Measurements from ENCODE around the gene NT5C2.
A peak's percentile ranks its signal among the peaks of the same experiment; 100 is the strongest.
"Not testable (repeated sequence)": the region's sequence is repeated elsewhere in the genome, so short reads cannot be mapped to it uniquely, and the experiment has no call there.

NT5C2 gene

DNA sequence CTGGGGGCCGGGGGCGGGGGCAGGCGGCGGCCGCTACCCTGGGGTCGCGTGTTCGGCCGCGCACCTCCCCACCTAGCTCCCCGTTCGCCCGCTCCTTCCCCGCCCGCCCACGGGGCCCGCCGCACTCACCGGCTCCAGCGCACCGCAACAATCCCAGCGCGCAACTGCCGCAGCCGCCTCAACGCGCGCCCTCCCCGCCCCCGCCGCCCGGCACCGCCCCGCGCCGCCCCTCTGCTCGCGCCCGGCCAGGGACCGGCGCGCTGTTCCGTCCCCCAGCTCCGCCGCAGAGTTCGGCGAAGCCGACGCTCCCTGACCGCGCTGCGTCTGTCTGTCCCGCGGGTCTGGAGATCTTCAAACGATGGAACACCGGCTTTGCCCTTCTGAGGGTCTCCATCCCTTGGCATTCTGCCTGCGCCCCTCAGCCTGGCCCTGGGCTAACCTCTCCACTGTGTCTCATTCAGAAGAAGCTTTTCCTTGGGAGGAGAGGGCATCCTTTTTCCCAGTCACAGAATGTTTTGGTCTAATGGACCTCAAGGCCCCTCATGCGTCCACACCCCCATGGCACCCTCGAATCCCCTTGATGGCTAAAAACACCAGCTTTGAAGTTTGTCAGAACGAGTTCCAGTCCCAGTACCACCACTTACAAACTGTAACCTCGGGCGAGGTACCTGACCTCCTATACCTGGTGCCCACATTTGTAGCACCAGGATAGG is at the start of gene NT5C2:
TSS of gene NT5C2 (minus strand) at position 166 of the 713 bp plus-strand sequence. CDS start 18,314 bp downstream, outside the sequence.
- FAIRE-seq (peak; percentile 33), DNase-seq (ENCODE audit: extremely low spot score, insufficient read length, low read depth) (peak; percentile 75)

DNA sequence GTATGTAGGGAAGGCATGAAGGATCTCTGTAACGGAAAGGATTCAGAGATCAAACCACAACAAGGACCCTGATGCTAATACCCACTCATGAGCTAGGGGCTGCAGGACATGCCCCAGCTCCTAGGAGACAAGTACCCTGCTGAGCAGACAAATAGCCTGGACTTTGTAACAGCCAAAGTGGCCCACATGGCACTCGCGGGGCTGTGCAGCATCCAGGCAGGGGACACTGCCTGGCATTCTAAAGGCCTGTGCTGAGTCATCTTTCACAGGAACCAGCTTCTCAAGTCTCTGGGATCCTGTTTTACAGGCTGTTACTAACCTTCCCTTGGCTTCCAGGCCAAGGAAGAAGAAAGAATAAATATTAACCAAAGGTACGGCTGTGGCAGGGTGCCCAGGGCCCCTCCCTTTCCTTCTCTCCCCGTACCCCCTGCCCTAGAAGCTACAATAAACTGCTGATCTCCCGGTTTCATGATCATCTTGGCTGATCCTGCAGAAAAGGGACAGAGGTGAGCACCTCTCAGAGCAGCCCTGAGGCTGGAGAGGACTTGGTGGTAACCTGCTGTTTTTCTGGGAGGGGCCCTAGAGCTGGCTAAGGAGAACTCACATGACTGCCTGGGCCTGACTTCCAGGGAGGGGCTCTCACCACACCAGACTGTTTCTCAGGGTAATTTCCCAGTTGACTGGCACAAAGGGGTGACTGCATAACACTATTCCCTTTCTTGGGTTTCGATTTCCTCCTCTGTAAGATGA is 48.4 kb upstream of the NT5C2 start:
- FAIRE-seq (no peak), DNase-seq (ENCODE audit: extremely low spot score, insufficient read length, low read depth) (no peak)

DNA sequence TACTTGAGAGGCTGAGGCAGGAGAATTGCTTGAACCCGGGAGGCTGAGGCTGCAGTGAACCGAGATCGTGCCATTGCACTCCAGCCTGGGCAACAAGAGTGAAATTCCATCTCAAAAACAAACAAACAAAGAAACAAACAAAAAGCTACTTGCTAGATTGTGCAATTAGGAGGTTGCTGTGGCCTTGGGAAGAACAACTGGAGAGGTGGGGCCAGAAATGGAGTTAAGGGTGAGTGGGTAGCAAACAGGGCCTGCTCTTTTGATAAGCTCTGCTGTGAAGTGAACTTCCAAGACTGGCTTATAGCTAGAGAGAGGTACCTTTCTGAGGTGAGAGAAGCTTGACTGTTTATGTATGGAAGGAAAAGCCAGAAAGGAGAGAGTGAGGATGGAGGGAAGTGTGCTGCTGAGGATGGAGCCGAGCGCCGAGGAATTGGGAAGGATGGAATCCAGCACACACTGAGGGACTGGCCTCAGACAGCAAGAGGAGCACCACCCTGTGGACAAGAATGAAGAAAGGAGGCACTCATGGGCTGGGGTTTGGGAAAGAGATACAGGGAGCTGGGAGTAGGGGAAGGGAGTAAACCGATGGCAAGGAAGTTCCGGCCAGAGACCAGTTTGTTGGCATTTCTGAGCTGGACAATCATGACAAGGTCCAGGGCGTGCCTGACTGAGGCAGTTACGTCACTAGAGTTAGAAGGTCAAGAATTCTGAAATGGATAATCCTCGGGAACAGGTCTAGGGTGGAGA is 45.6 kb upstream of the NT5C2 start:
- no peak for FAIRE-seq
- no peak for DNase-seq (ENCODE audit: extremely low spot score, insufficient read length, low read depth)

DNA sequence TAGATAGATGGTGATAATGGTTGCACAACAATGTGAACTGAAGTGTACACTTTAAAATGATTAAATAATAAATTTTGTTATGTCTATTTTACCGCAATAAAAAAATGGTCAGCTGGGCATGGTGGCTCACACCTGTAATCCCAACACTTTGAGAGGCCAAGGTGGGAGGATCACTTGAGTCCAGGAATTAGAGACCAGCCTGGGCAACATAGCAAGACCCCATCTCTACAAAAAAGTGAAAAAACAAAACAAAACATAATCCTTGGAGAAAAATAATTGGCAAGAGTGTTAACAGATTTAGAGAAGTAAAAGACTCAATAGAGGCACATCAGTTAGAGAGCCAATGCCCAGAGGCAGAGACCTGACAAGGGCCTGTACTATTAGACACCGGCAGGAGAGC is 42.7 kb upstream of the NT5C2 start:
- FAIRE-seq, result no peak
- no peak for DNase-seq (ENCODE audit: extremely low spot score, insufficient read length, low read depth)

DNA sequence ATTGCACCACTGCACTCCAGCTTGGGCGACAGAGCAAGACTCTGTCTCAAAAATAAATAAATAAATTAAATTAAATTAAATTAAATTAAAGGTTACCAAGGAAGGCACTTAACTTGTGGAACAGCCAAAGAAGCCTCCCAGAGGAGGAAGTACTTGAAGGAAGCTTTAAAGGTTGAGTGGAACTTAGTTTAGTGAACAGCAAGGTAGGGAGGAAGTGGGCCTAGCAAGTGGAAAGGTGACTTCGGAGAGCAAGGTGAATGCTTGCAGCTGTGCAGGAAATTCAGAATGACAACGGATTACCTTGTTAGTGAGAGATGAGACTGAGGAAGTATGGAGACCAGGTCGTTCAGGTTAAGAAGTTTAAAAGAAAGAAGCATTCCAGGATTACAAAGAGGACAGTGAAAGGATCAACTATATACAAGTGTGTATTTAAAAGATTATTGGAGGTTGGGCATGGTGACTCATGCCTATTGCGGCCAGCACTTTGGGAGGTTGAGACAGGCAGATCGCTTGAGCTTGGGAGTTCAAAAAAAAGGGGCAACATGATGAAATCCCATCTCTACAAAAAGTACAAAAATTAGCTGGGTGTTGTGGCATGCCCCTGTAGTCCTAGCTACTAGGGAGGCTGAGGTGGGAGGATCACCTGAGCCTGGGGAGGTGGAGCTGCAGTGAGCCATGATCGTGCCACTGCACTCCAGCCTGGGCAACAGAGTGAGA is 39.9 kb upstream of the NT5C2 start:
- DNase-seq (ENCODE audit: extremely low spot score, insufficient read length, low read depth), result no peak
- FAIRE-seq, result no peak

DNA sequence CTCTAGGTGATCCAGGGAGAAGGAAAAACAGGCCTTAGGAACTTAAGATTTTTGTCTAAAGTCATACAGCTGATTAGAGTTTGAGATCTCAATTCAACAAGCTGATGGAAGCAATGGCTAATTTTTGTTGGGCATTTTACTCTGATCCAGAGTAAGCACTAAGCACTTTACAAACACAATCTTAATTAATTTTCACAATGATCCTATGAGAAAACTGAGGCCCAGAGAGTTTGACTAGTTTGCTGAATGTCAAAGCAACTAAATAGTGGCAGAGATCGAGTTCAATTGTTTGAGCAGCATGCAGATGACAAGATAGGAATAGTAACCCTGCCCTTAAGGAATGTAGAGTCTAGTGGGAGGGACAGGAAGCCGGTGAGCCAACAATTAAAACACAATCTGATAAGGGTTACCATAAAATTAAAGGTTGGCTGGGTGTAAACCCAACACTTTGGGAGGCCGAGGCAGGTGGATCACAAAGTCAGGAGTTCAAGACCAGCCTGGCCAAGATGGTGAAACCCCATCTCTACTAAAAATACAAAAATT is 39.1 kb upstream of the NT5C2 start:
- FAIRE-seq, result no peak
- DNase-seq (ENCODE audit: extremely low spot score, insufficient read length, low read depth), result no peak

DNA sequence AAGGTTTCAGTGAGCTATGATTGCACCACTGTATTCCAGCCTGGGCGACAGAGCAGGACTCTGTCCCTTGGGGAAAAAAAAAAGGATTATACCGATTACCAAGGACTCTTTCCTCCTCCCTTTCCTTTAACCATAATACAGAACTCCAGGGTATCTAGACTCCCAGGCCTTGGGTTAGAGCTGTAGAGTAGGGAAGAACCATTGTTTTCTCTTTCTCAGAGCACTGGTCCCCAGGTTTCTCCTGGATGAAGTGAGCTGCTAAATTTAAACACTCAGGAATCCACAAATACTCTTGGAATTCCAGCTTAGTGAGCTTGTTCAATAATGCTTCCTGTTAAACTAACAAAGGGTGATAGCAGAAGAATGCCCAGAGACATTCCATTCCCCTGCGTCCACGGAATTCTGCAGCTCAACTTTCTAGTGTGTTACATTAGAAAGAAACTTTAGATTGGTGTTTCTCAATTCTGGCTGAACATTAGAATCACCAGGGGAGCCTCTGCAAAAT is 38.0 kb upstream of the NT5C2 start:
- DNase-seq (ENCODE audit: extremely low spot score, insufficient read length, low read depth) (no peak), FAIRE-seq (no peak)

DNA sequence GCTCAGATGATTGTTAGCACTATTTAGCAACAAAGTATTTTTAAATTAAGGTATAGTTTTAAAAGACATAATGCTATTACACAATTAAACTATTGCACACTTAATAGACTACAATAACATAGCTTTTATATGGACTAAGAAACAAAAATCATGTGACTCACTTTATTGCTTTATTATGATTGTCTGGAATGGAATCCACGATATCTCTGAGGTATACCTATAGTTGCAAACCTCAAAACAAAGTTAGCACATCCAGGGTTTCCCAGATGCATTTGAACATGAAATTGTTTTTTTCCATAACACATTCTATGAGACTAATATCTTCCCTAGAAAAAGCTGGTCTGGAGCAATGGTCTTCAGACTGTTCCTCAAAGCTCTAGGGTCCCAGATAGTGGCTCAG is 34.3 kb upstream of the NT5C2 start:
- FAIRE-seq (no peak), DNase-seq (ENCODE audit: extremely low spot score, insufficient read length, low read depth) (no peak)

DNA sequence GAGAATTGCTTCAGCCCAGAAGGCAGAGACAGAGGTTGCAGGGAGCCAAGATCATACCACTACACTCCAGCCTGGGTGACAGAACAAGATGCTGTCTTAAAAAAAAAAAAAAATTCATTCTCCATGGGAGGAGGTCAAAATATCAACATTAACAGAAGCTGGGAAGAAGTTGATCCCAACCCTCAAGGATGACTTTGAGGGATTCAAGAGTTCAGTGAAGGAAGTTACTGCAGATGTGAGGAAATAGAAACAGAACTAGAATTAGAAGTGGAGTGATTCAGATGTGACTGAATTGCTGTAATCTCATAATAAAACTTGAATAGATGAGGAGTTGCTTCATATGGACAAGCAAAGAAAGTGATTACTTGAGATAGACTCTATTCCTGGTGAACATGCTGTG is 32.9 kb upstream of the NT5C2 start:
- FAIRE-seq (no peak), DNase-seq (ENCODE audit: extremely low spot score, insufficient read length, low read depth) (no peak)

DNA sequence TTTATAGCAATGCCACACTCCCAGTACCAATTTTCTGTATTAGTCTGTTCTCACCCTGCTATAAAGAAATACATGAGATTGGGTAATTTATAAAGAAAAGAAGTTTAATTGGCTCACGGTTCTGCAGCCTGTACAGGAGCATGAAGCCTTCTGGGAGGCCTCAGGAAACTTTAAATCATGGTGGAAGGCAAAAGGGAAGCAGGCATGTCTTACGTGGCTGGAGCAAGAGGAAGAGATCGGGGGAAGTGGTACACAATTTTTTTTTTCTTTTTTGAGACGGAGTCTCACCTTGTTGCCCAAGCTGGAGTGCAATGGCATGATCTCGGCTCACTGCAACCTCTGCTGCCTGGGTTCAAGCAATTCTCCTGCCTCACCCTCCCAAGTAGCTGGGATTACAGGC is 31.6 kb upstream of the NT5C2 start:
- not testable (repeated sequence) for DNase-seq (ENCODE audit: extremely low spot score, insufficient read length, low read depth); FAIRE-seq

DNA sequence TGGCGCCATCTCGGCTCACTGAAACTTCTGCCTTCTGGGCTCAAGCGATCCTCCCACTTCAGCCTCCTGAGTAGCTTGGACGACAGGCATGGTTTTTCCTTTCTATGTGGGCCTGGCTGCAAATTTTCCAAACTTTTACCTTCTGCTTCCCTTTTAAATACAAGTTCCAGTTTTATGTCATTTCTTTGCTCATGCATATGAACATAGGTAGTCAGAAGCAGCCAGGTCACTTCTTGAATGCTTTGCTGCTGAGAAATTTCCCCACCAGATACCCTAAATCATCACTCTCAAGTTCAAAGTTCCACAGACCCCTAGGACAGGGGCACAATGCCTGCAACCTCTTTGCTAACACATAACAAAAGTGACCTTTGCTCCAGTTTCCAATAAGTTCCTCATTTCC is 31.1 kb upstream of the NT5C2 start:
- FAIRE-seq, result no peak

DNA sequence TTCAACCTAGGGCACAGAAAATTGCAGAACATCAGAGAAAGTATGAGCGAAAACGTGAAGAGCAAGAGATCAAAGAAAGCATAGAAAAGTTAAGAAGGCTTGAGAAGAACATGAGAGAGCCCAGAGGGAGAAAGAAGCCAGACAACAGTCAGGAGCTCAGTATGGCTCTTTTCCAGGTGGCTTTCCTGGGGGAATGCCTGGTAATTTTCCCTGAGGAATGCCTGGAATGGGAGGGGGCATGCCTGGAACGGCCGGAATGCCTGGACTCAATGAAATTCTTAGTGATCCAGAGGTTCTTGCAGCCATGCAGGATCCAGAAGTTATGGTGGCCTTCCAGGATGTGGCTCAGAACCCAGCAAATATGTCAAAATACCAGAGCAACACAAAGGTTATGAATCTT is 23.3 kb upstream of the NT5C2 start:
- not testable (repeated sequence) for DNase-seq (ENCODE audit: extremely low spot score, insufficient read length, low read depth); FAIRE-seq

More for the DNA sequence above, 31.1 kb upstream of the NT5C2 start:
- no peak for DNase-seq (ENCODE audit: extremely low spot score, insufficient read length, low read depth)

DNA sequence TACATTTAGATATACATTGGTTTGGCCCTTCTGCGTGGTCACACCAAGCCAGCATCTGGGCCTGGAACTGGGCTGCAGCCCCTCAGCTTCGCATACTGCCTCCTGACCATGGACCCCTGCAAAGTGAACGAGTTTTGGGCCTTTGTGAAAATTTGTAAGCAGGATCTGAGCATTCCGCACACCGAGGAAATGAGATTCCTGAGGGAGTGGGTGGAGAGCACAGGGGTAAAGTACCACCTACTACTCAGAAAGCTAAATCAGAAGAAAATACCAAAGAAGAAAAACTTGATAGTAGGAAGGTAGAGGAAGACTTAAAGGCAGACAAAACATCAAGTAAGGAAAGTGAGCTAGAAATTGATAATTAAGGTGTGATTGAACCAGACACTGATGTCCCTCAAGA is 22.5 kb upstream of the NT5C2 start:
- FAIRE-seq (no peak), DNase-seq (ENCODE audit: extremely low spot score, insufficient read length, low read depth) (no peak)

DNA sequence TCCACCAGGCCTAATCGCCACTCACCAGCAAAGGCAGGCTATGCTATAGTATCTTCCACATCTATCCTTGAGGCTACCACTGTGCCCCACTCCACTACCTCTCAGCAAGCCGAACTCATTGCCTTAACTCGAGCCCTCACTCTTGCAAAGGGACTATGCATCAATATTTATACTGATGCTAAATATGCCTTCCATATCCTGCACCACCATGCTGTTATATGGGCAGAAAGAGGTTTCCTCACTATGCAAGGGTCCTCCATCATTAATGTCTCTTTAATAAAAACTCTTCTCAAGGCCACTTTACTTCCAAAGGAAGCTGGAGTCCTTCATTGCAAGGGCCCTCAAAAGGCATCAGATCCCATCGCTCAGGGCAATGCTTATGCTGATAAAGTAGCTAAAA is 17.2 kb upstream of the NT5C2 start:
- FAIRE-seq; DNase-seq (ENCODE audit: extremely low spot score, insufficient read length, low read depth): not testable (repeated sequence)

DNA sequence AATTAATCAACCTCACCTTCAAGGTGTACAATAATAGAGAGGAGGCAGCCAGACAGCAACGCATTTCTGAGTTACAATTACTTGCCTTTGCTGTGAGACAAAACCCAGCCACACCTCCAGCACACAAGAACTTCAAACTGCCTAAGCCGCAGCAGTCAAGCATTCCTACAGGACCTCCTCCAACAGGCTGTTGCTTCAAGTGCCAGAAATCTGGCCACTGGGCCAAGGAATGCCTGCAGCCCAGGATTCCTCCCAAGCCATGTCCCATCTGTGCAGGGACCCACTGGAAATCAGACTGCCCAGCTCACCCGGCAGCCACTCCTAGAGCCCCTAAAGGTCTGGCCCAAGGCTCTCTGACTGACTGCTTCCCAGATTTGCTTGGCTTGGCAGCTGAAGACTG is 14.6 kb upstream of the NT5C2 start:
- not testable (repeated sequence) for FAIRE-seq; DNase-seq (ENCODE audit: extremely low spot score, insufficient read length, low read depth)

DNA sequence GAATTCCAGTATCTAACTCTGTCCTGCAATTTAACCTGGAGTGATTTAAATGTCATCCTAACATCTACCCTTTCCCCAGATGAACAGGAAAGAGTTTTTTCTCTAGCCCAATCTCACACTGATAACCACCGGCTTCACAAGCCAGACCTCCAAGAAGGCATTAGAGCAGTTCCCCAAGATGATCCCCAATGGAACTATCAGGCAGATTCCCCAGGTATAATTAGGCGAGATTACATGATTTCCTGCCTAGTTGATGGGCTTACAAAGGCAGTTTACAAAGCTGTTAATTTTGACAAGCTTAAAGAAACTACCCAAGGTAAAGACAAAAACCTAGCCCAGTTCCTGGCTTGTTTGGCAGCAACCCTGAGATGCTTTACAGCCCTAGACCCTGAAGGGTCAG is 14.1 kb upstream of the NT5C2 start:
- no peak for DNase-seq (ENCODE audit: extremely low spot score, insufficient read length, low read depth)

DNA sequence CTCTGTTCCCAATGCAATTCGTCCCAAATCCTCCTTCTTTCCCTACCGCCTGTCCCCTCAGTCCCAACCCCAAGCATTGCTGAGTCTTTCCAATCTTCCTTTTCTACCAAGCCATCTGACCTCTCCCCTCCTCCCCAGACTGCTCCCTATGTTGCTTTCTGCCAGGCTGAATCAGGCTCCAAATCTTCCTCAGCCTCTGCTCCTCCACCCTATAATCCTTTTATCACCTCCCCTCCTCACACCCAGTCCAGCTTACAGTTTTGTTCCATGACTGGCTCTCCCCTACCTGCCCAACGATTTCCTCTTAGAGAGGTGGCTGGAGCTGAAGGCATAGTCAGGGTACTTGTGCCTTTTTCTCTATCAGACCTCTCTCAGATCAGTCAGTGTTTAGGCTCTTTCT is 13.6 kb upstream of the NT5C2 start:
- not testable (repeated sequence) for FAIRE-seq; DNase-seq (ENCODE audit: extremely low spot score, insufficient read length, low read depth)

More for the DNA sequence above, 14.1 kb upstream of the NT5C2 start:
- no peak for FAIRE-seq

DNA sequence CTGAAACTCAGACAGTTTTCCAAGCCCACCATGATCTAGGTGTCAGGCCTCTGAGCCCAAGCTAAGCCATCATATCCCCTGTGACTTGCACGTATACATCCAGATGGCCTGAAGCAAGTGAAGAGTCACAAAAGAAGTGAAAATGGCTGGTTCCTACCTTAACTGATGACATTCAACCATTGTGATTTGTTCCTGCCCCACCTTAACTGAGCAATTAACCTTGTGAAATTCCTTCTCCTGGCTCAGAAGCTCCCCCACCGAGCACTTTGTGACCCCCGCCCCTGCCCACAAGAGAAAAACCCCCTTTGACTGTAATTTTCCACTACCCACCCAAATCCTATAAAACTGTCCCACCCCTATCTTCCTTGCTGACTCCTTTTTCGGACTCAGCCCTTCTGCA is 12.3 kb upstream of the NT5C2 start:
- not testable (repeated sequence) for DNase-seq (ENCODE audit: extremely low spot score, insufficient read length, low read depth); FAIRE-seq

DNA sequence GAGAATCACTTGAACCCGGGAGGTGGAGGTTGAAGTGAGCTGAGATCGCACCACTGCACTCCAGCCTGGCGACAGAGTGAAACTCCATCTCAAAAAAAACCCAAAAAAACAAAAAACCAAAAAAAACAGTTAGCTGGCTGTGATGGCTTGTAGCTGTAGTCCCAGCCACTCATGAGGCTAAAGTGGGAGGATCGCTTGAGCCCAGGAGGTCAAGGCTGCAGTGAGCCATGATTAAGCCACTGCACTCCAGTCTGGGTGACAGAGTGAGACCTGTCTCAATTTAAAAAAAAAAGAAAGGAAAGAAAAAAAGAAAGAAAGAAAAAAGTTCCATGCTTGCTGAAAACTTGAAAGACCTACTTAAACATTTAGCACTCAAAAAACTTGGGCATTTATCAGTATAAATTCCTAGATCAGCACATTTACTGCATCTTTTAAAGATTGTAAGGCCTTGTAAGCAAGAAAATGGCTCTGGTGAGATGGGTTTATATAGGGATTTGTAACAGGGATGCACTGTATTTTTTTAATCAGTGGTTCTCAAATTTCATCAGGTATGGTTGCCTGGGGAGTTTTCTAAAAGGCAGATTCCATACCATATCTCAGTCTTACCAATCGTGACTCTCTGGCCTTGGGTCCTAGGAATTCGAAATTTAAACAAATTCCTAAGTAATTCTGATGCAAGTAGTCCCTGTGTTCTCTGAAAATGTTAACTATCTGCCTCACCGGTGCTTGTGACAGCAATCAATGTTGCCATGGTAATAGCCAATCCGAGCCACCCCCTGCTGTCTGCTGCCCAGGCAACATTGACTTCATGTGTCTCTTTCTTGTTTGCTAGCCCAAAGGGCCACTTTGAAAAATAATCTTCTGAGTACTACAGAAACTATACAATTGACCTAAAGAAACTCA is 11.5 kb upstream of the NT5C2 start:
- FAIRE-seq (no peak), DNase-seq (ENCODE audit: extremely low spot score, insufficient read length, low read depth) (no peak)

All from GM18507 (cell line).